NCI-H1417 (cell line): Measurements from ENCODE around the gene STXBP6.
"Not testable (repeated sequence)": the region's sequence is repeated elsewhere in the genome, so short reads cannot be mapped to it uniquely, and the experiment has no call there.

Experiments
- DNase-seq, 3 experiments: peaks; one replicate each; lab custom pipeline; 2025; lab: John Stamatoyannopoulos, UW

Gene STXBP6

DNA sequence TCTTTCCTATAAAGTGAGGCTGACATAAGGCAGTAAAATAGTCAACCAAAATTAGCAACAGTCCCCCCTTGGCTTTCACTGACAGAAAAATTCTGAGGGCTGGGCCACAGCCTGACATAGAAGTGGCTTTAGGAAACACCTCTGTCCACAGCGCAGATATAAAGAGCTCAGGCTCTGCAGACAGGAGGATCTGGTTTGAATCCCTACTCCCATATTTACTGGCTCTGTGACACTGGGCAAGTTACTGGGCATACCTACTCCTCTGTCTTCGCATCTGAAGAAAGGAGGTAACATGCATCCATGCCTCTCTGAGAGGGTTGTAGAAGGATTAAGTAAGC is 95.3 kb downstream of the STXBP6 start:
- DNase-seq = no peak

DNA sequence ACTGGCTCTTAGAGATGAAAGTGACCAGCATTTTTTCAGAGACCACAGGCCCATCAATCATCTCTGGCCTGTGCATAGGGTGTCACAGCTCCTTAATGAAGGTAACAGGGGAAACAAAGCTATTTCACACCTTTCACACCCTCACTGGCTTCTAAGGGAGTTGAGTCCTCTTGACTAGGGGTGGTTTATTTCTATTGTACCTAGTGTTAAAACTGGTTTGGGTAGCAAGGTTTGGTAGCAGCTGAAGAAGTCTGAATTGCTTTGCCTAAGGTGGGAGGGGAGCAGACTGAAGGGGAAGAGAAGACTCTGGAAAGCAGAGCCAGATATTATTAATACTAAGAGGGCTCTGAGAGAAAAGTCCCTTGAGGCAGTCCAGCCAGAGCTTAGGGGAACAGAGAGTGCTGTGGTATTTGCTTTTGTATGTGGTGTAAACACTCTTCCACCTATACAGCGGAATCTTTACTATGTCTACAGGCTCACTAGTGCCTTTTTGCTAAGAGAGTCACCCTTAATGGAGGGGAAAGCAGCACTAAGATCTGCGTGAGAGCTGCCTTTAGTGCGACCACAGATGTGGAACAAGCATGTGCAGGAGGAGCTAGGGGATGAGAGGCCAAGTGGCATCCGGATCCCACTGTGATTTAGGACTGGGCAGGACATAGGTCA is 95.8 kb downstream of the STXBP6 start:
- no peak for DNase-seq

DNA sequence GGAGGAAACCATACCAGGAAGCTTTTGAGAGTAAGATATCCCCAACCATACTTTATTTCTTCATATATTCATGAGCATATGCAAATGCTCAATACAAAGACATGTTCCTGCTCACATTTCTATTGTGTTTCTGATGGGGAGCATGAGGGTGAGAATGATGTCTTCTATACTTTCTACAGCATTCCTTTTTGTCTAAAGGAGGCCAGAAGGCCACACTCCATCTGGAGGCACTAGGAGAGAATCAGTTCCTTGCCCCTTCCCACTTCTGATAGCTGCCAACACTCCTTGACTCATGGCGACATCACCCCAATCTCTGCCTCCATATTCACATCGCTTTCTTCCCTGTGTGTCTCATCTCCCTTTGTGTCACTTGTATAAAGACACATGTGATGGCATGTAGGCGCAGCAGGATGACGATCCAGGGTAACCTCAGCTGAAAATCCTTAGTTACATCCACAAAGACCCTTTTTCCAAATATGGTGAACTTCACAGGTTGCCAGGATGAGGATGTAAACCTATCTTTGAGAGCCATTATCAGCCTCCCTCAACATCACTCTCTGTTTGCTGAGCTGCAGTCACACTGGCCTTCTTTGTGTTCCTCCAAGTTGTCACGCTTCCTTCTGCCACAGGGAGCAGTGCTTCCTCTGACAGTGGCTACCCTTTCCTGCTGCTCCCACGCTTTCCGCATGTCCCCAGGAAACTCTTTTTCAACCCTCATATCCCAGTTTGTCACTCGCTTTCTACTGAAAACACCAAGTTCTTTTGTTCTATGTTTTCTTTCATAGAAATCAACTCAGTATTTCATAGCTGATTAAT is 96.9 kb downstream of the STXBP6 start:
- DNase-seq = peak in 1 of 3 experiments; percentile 21

DNA sequence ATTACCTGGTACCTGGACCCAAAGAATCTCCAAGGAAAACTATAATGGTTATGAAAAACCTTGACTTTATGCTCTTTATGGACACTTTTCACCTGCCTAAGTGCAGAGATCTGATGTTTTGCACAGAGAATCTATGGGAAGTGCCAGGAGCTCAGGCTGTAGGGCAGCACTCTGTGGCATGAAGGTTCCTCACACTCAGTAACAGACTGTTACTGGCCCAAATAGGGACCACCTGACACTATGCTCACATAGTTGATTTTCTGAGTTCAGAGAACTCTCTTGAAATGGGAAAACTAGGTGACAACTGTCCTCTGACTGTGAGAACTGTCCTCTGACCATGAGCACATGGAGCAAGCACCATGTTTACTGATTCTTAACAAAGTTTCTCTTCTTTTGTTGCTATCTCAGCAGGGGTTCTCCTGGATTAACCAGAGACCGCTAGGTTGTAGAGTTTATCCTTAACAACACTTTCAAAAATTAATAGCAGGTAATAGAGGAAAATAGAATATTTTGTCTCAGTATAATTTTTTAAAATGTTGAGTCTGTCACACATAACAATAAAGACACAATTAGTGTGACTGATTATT is 101.6 kb downstream of the STXBP6 start:
- no peak for DNase-seq

DNA sequence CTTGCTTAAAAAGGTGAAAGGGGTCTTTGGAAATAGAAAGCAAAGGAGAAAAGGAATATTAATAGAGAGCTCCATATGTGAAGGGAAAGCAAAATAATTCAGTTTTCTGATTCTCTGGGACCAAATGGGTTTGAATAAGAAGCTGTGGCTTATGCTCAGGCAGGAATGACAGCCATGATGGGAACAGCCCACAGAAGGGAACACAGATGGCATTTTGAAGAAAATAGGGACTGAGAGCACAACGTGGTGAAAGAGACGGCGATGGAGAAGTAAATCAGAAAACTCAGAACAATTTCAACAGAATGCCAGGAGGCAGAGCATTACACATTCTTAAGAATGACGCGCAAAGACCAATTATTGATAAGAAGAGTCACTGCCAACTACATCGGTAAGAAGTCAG is 102.8 kb downstream of the STXBP6 start:
- DNase-seq = no peak

DNA sequence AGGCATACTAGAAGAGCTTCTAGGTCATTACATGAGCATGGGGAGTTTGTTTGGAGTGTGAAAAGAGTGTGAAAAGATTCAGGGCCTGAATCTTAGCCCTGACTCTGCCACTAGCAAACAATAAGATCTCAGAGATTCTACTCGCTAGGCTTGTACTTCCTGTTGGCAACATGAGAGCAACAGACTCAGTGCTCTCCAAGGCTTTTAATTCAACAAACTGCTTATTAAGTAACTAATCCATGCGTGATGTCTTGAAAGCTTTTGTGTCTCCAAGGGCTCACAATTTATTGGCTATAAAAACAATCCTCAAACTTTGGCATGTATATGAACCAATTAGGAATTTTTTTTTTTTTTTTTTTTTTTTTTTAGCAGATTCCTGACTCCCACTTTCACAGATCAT is 105.1 kb downstream of the STXBP6 start:
- peak in 2 of 3 experiments; percentile 50 to 82 for DNase-seq

DNA sequence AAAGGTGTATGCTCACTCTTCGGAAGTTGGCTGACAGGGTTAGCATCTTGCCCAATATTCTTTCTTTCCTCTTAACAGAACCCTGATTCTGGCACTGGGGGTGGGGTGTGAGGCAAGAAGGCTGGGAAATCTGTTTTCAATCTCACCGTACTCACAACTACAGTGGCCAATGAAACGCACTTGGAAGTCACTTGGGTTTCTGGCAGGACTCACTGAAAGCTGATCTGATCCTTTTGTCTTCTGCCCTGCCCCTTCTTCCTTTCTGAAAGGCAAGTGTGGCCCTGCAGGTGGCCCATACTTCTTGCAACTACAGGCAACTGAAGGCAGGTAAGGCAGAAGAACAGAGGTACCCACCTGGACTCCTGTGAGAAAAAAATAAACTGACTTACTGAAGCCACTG is 106.9 kb downstream of the STXBP6 start:
- peak; percentile 37 to 72 (median 52) for DNase-seq

DNA sequence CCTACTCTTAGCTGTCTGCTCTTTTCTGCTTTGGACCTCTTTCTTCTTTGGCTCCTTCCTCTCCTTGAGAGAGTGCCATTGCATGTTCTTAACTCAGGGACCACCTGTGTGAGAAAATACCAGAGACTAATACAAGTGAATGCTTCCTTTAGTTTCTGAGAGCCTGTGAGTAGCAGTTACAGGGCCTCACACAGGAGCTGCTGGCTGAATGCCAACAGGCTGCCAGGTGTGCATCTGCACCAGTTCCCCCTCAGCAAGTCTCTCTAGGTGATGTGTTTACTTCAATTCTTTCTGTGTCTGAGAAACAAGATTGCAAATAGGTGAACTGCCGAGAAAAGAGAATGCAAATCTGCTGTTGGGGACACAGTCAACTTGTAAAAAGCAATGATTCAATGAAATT is 108.2 kb downstream of the STXBP6 start:
- DNase-seq = peak; percentile 86 to 94 (median 94)

DNA sequence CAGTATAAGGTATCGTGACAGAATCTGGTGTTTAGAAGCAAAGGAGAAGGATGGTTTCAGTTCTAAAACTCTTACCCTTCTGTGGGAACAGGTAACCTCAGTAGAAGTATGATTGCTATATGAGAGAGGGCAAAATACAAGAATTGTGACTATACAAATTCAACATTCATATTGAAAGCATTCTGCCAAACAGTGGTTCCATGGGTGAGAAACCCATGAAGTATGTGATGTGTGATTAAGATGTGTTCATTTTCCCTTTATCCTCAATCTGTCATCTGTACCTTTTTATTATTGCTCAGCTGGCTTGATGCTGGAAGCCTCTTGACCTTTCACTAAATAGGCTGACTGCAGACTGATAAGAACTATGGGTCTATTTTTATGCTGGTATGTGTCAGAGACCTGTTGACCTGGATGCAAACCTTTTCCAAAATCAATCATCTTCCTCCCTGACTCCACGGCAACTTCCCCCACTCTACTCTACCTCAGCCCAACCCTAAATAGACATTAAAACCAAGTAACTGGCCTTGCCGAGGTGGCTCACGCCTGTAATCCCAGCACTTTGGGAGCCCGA is 109.6 kb downstream of the STXBP6 start:
- no peak for DNase-seq

DNA sequence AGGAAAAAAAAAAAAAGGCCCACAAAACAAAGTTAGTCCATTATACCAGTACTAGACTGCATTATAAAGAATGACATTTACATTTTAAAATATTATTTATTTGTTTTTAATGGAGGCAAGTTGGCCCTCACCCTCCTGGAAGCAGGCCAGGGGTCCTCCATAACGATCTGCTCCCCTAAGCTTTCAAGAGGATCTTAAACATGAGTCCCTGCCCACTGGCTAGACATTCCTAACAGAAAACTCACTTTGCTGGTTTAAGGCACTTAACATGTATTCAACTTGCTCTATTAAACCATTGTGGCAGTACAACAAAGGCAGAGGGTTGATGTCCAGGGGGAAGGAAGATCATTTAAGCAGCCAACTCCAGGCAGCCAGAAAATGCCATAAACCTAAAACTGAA is 111.4 kb downstream of the STXBP6 start:
- peak in 2 of 3 experiments; percentile 61 to 62 for DNase-seq

DNA sequence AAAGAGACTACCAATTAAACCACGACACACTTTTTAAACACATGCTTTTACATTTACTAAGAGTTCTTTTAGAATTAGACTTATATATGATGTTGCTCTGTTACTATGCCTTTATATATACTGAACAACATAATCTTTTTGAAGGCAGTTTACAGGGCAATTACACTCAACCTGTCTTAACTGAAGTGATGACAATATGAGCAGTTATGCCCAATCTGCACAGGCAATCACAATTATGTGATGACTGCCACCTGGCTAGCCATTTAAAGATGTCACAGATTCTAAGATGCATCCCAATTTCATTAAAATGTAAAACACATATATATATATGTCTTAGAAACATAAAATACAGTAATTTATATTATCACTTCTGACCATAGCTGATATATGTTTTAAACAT is 112.6 kb downstream of the STXBP6 start:
- DNase-seq = peak in 1 of 3 experiments; percentile 46

DNA sequence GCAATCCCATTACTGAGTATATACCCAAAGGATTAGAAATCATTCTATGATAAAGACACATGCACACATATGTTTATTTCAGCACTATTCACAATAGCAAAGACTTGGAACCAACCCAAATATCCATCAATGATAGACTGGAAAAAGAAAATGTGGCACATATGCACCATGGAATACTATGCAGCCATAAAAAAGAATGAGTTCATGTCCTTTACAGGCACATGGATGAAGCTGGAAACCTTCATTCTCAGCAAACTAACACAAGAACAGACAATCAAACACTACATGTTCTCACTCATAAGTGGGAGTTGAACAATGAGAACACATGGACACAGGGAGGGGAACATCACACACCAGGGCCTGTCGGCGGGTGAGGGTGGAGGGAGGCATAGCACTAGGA is 113.2 kb downstream of the STXBP6 start:
- not testable (repeated sequence) for DNase-seq

DNA sequence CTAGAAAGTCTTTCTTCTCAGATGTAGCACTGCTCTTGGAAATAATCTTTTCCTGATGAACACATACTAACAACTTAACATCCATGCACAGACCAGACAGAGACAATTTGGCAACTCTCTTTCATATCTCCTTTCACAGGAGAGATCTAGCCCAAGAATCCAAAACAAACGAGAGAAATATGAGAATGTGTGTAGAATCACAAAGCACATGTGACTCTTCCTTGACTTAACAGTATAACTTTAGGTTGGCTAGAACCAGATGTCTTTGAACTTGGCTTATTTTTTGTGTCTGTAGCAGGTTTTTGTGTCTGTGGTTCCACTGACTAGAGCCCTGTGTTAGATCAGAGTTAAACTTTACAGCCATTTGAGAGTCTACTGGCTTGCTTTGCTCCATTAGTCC is 114.2 kb downstream of the STXBP6 start:
- no peak for DNase-seq

DNA sequence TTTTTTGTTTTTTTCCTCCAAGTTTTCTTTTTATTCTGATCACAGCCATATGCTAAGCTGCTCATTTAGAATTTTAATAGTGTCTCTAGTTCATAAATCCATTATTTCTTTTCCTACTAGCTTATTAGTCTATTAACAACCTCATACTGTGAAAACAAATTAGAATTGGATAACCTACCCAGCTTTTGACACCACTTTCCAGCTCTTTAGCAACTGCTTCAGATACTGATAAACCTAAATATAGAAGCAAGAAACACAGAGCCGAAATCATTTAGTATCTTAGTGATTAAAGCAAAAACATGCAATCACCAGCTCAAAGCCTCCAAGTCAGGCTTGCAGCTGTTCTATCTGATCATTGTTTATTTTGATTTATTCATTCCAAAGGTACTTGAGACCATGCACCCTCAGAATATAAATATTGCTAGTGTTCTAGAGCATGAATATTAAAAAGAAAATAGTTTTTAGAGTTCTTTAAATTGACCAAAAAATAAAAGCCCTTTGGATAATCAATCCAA is 121.5 kb downstream of the STXBP6 start:
- DNase-seq = peak in 1 of 3 experiments; percentile 51

DNA sequence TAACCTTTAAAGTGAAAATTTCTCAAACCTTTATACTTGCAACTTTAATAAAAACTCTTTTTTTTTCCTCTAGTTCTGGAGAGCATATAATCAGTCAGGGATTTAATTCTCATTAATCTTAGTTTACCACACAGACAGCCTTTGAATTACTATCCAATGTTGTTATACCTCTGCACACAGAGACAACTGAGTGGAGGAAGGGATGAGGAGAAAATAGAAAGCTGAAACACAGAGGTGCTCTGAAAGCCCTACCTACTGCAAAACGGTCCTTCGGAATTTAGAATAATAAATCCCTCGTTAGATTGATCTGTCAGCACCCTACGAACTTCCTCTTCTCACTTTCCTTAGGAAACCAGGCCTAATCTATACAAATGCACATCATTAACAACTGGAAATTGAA is 122.1 kb downstream of the STXBP6 start:
- DNase-seq = peak in 1 of 3 experiments; percentile 39

DNA sequence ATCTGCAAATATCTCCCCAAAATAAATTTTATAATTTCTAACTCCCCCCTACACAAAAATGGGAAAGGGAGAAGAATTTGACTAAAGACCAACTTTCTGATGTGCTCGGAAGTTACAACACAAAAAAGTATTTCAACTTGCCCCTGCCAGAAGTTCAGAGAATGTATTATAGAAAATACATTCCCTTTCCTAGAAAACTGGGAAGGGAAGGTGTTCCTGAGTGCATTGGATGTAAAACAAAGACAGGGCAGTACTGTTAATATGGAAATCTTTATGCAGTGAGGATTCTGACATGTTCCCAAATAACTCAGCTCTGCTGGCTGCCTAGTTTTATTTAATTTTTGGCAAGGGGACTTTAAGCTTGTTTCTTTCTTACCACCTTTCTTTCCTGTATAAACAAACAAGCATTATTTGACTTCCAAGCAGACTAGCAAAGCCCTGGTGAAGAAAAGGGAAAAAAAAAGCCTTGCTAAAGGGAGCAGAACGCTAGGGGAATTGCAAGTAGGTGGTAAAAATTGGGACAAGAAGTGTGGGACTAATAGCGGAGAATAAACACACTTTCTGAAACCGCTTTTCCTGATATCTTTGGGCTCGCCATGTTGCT is 124.1 kb downstream of the STXBP6 start:
- no peak for DNase-seq

DNA sequence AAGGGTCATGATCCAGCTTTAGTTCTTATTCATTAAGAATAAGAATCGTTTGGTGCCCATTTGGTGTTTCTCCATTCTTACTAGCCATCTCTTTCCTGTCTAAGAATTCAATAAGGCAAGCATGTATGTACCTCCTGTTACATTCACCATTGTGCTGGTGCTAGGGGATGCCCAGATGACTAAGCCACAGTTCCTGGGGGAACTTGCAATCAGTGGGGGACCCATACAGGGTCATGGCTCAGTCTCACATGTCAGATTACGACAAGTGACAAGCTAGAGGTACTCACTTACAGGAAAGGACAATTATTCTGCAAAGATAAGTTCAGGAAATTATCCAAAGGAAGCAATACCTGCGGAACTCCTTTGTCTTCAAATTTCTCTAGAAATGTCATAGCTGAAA is 125.4 kb downstream of the STXBP6 start:
- DNase-seq = no peak

DNA sequence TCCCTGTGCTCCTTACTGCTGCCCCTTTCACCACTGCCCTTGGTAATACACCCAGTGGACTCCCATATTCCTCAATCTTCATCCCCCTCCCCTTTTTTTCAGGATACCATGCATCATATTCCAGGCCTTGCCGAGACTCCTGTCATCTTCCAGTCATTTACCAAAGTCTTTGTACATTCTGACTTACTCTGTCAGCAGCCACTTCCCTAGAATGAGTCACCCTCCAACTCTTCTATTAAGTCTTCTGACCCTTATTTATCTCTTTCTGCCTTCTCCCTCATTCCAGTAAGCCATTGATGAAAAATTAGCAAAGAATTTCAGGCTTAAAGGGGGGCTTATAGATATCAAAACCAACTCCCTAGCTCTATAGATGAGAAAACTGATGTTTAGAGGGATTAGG is 128.0 kb downstream of the STXBP6 start:
- no peak for DNase-seq

DNA sequence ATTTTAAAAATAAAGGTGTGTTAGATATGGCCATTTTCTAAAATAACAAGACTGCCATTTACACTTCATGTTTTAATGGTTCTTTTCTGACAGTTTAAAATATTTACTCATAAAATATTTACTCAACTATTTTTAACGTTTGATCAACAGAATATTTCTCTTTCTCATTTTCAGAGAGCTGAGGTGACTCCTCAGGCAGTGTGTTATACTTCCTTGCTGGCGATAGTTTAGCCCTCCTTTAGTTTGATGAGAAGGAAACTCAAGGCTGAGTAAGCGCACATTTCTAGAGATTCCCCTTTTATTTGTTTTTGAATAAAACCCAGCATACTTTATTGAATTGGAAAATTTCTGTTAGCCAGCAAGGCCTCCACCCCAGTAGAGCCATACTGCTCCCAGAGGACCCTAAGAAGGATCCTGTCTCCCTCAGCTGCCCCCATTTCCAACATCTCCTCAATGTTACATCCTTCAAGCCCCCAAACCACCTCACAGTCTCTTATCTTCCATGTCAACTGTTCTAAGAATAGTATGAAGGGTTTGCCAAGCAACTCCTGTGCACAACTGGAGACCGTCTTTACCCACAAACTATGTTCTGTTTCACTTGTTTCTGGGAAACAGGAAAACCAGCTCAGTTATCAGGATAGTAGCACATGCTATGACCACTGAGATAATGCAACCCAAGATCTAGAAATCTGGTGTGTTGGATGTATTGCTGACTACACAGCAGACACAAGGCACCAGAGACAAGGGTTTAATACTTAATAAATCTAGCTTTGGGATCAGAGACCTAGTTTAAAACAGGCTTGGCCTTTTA is 129.5 kb downstream of the STXBP6 start:
- no peak for DNase-seq

DNA sequence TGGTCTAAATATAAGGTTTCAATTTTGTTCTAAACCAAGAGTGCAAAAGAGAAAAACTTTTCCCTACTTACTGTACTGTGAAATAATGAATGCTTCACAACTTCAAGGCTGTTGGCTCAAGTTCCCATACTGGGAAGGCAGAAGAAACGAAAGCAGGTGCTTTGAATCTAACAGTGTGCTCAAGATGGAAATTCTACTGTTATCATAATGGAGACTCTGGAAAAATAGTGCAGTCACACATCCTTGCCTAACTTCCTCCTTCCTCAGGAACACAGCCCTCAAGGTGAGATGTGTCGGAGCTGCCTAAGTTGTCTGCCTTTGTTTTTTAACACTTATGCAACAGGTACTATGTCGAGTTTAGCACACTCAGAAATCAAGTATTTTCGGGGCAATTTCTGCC is 131.1 kb downstream of the STXBP6 start:
- no peak for DNase-seq

DNA sequence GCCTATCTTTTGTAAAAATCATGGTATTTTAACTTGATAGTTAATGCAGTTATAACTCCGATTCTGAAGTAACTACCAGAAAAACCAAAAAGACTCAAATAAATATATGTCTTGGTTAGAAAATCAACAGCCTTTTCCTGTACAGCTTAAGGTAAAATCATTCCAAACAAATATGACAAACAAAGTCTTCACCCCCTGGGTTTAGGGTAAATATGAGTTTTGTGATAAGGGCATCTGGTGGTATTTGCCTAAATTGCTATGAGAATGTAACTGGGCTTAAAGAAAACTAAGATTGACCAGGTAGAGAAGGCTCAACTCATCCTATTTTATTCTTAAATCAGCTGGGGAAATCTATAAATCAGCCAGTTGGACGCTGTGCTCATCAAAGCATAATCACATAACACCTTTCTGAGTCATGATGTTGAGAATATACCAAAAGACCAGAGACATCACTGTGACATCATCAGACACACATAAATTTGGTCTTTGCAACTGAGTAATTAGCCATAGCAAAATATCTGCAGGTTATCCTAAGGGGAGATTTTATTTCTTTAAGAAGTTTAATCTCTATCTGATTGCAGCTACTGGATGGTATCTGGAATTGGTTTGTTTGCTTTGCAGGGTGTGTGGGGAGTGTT is 133.9 kb downstream of the STXBP6 start:
- DNase-seq = no peak
